OCI-M2 (cell line): ENCODE measurements around the gene PTPRG.

Experiments
- DNase-seq: peaks from one replicate; lab custom pipeline; 2025; ENCODE audit not compliant: unreplicated experiment; lab: John Stamatoyannopoulos, UW

Gene PTPRG

GRCh38 chr3:61562042-61562720 lies 810 bp downstream of the PTPRG start:
- no peak for DNase-seq

- DNase-seq: no peak
Measured at GRCh38 chr3:61562721-61563312, 1.4 kb downstream of the PTPRG start.

- DNase-seq: no peak
Measured at GRCh38 chr3:61563313-61564271, 2.2 kb downstream of the PTPRG start.

- no peak for DNase-seq
Measured at GRCh38 chr3:61564395-61565059, 3.2 kb downstream of the PTPRG start.

- DNase-seq: no peak
Measured at GRCh38 chr3:61565569-61565968, 4.2 kb downstream of the PTPRG start.

GRCh38 chr3:61568127-61568526 lies 6.8 kb downstream of the PTPRG start:
- no peak for DNase-seq

- DNase-seq: no peak
Measured at GRCh38 chr3:61569856-61570580, 8.6 kb downstream of the PTPRG start.

- DNase-seq: no peak
Measured at GRCh38 chr3:61570813-61571212, 9.4 kb downstream of the PTPRG start.

GRCh38 chr3:61571516-61572336 lies 10.4 kb downstream of the PTPRG start:
- DNase-seq: no peak

- no peak for DNase-seq
Measured at GRCh38 chr3:61572879-61573278, 11.5 kb downstream of the PTPRG start.

GRCh38 chr3:61573441-61573840 lies 12.1 kb downstream of the PTPRG start:
- DNase-seq: no peak

- no peak for DNase-seq
Measured at GRCh38 chr3:61574854-61575253, 13.5 kb downstream of the PTPRG start.

GRCh38 chr3:61575893-61576292 lies 14.5 kb downstream of the PTPRG start:
- no peak for DNase-seq

GRCh38 chr3:61577760-61578159 lies 16.4 kb downstream of the PTPRG start:
- DNase-seq: no peak

GRCh38 chr3:61578667-61579367 lies 17.4 kb downstream of the PTPRG start:
- no peak for DNase-seq

- DNase-seq: no peak
Measured at GRCh38 chr3:61579685-61580084, 18.3 kb downstream of the PTPRG start.

GRCh38 chr3:61580982-61581643 lies 19.7 kb downstream of the PTPRG start:
- no peak for DNase-seq

GRCh38 chr3:61582287-61582686 lies 20.9 kb downstream of the PTPRG start:
- no peak for DNase-seq

- no peak for DNase-seq
Measured at GRCh38 chr3:61582846-61583245, 21.5 kb downstream of the PTPRG start.
